ENCODE measurements around the gene CHRNA4. TPM values are rescaled to one million over a fixed set of nuclear protein-coding genes. Genes with fewer than 3 reads are reported as not detected.

Gene CHRNA4
- total RNA-seq, 2 donors from 2014 or later: not detected

DNA sequence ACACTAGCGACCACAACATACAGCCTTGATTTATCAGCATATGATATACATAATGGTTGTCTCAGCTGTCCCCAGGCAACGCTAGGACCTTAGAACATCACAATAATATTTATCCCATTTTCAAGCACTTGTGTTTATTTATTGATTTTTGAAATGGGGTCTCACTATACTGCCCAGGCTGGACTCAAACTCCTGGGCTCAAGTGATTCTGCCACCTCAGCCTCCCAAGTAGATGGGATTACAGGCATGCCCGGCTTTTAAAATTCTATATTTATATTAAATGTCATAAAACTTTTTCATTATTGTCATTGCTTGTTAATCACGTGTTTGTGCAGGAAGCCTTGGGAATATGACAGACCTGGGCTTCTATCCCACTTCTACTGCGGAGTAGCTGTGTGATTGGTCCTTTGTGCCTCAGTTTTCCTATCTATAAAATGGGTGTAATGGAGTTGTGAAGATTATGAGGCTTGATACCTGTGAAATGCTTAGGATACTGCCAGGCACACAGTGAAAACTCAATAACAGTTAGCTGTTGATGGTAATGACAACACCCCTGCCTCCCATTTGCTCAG is 58.0 kb downstream of the CHRNA4 start:
- H3K4me3 ChIP-seq: no peak overlapping the region
- H3K4me1 ChIP-seq (ENCODE audit: control insufficient read depth in 1 of 2, low read depth in 2 of 2): no peaks in the 10 kb centered on the region
- DNase-seq (ENCODE audit: low spot score) (no peak), ATAC-seq (ENCODE audit: insufficient number of reproducible peaks, low FRiP score, low read depth) (no peak)
- no peaks in the 10 kb centered on the region for H3K9me3 ChIP-seq
- H3K36me3 ChIP-seq: no peaks in the 10 kb centered on the region
- no peaks in the 10 kb centered on the region for H3K27me3 ChIP-seq (replicated peaks; ENCODE audit: insufficient read depth)
- no peak overlapping the region for H3K27ac ChIP-seq
- TF ChIP-seq, protein P1, sequence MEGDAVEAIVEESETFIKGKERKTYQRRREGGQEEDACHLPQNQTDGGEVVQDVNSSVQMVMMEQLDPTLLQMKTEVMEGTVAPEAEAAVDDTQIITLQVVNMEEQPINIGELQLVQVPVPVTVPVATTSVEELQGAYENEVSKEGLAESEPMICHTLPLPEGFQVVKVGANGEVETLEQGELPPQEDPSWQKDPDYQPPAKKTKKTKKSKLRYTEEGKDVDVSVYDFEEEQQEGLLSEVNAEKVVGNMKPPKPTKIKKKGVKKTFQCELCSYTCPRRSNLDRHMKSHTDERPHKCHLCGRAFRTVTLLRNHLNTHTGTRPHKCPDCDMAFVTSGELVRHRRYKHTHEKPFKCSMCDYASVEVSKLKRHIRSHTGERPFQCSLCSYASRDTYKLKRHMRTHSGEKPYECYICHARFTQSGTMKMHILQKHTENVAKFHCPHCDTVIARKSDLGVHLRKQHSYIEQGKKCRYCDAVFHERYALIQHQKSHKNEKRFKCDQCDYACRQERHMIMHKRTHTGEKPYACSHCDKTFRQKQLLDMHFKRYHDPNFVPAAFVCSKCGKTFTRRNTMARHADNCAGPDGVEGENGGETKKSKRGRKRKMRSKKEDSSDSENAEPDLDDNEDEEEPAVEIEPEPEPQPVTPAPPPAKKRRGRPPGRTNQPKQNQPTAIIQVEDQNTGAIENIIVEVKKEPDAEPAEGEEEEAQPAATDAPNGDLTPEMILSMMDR (IDR thresholded peaks at IDR 0.05): no peak

DNA sequence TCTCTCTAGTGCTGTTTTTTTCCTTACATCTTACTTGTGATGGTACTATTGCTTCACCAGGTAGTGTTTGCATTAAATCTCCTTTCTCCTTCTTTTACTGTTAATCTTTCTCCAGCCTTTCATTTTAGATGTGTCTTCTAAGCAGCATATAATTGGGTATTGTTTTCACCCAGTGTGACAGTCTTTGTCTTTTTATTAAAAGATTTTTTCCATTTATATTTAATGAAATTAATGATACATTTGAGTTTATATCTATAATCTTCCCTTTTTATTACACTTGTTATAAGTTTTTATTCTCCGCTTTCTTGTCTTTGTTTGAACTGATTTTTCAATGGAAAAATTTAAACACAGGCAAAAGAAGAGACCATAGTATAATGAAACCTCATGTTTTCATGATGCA is 59.5 kb downstream of the CHRNA4 start:
- Histone ChIP-seq H3K4me1 (ENCODE audit: control insufficient read depth in 1 of 2, low read depth in 2 of 2) (no peaks in the 10 kb centered on the region), H3K27ac (no peak overlapping the region), H3K4me3 (no peak overlapping the region), H3K9me3 (no peaks in the 10 kb centered on the region), H3K27me3 (replicated peaks; ENCODE audit: insufficient read depth) (no peaks in the 10 kb centered on the region), H3K36me3 (no peaks in the 10 kb centered on the region)
- TF ChIP-seq, protein P1 (IDR thresholded peaks at IDR 0.05): no peak
- DNase-seq (ENCODE audit: low spot score) (no peak), ATAC-seq (ENCODE audit: insufficient number of reproducible peaks, low FRiP score, low read depth) (no peak)

DNA sequence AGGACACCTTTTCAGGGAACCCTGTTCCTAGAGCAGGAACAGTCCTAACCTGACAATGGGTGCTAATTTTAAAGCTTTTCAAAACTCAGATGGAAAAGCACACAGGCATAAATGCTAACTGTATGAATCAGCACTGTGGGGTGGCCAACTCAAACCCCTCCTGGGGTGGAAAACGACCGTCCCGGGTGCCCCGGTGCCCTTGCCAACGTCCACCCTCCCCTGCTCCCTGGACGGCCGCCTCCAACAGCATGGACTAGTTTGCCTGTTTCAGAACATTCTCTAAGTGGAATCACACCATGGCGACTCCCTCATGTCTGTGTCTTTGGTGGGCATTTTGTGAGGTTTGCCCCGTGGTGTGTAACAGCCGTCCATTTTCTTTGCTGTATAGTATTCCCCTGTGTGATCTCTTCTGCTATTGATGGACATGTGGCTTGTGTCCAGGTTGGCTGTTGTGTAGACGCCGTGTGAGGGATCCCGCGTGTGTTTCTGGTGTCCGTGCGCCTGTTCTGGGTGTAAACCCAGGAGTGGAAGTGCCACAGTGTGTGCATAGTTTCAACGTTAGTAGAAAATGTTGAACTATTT is 62.3 kb downstream of the CHRNA4 start:
- H3K36me3 ChIP-seq: no peaks in the 10 kb centered on the region
- H3K27me3 ChIP-seq (replicated peaks; ENCODE audit: insufficient read depth): no peaks in the 10 kb centered on the region
- no peak for ATAC-seq (ENCODE audit: insufficient number of reproducible peaks, low FRiP score, low read depth)
- H3K4me1 ChIP-seq (ENCODE audit: control insufficient read depth in 1 of 2, low read depth in 2 of 2): no peaks in the 10 kb centered on the region
- H3K27ac ChIP-seq: no peak overlapping the region
- no peak overlapping the region for H3K4me3 ChIP-seq
- H3K9me3 ChIP-seq: no peaks in the 10 kb centered on the region
- DNase-seq (ENCODE audit: low spot score): no peak
- TF ChIP-seq, protein P1 (IDR thresholded peaks at IDR 0.05): no peak

DNA sequence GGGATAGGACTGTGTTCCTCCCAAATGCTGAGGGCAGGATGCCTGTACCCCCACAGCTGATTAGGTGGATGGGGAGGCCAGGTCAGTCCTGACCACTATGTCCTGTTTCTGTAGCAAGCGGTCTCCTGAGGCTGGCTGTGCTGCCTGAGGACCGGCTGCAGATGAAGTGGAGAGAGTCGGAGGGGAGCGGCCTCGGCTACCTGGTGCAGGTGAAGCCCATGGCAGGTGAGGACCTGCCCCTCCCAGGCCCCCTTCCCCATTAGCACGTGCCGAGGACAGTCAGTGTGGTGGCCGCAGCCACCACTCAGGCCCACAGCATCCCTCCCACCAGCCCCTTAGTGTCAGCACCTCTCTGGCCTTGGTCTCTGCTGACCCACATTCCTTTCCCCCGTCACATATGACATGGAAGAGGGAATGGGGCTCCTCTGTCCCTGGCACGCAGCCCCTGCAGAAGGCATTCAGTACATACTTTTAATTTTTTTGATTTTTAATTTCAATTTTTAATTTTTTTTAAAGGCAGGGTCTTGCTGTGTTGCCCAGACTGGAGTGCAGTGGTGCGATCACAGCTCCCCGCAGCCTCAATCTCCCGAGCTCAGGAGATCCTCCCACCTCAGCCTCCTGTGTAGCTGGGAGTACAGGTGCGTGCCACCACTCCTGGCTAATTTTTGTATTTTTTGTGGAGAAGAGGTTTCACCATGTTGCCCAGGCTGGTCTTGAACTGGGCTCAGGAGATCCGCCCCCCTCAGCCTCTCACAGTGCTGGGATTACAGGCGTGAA is 63.2 kb downstream of the CHRNA4 start:
- ATAC-seq (ENCODE audit: insufficient number of reproducible peaks, low FRiP score, low read depth): no peak
- no peak for DNase-seq (ENCODE audit: low spot score)
- H3K36me3 ChIP-seq: no peaks in the 10 kb centered on the region
- H3K27me3 ChIP-seq (replicated peaks; ENCODE audit: insufficient read depth): no peaks in the 10 kb centered on the region
- H3K4me1 ChIP-seq (ENCODE audit: control insufficient read depth in 1 of 2, low read depth in 2 of 2): no peaks in the 10 kb centered on the region
- H3K27ac ChIP-seq: no peak overlapping the region
- H3K9me3 ChIP-seq: no peaks in the 10 kb centered on the region
- no peak overlapping the region for H3K4me3 ChIP-seq
- TF ChIP-seq, protein P1 (IDR thresholded peaks at IDR 0.05): no peak

DNA sequence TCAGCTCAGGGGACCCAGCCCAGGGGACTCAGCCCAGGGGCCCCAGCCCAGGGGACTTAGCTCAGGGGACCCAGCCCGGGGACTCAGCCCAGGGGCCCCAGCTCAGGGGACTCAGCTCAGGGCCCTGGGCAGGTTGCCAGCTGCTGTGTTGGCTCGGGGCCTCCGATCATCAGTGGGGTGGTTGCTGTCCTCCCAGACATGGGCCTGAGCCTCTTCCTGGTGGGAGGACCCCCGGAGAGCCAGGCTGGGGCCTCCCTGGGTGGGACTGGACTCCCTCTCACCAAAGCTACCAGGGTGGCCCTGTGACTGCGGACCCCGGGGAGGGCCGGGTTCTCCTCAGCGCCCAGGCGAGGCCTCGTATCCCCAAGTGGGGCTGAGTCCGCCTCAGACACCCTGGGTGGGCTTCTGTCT is 63.8 kb downstream of the CHRNA4 start:
- H3K9me3 ChIP-seq: no peaks in the 10 kb centered on the region
- no peak overlapping the region for H3K27ac ChIP-seq
- DNase-seq (ENCODE audit: low spot score) (no peak), ATAC-seq (ENCODE audit: insufficient number of reproducible peaks, low FRiP score, low read depth) (no peak)
- H3K4me1 ChIP-seq (ENCODE audit: control insufficient read depth in 1 of 2, low read depth in 2 of 2): no peaks in the 10 kb centered on the region
- H3K36me3 ChIP-seq: no peaks in the 10 kb centered on the region
- H3K27me3 ChIP-seq (replicated peaks; ENCODE audit: insufficient read depth): no peaks in the 10 kb centered on the region
- TF ChIP-seq, protein P1 (IDR thresholded peaks at IDR 0.05): no peak
- H3K4me3 ChIP-seq: no peak overlapping the region
